Mesendoderm (in vitro differentiated cells): ENCODE measurements around the gene PSMC3IP.

Source experiments
- DNase-seq: peaks from one replicate; pipeline ENCODE4 v3.0.0; 2013
- H2AK5ac ChIP-seq: 2 replicates; pipeline ENCODE4 v1.6.1; 2013; ENCODE audit warnings: low read length, inconsistent platforms
- H2BK120ac ChIP-seq: 2 replicates; pipeline ENCODE4 v1.6.1; 2013; ENCODE audit warnings: low read depth, mild to moderate bottlenecking, low read length, moderate library complexity, mixed read lengths
- H2BK15ac ChIP-seq: replicated peaks from 2 replicates; pipeline ENCODE4 v1.6.1; 2013; ENCODE audit warnings: low read depth, mild to moderate bottlenecking, moderate library complexity
- H2BK5ac ChIP-seq: 2 replicates; pipeline ENCODE4 v1.6.1; 2013; ENCODE audit warnings: low read length, inconsistent platforms
- H3K18ac ChIP-seq: 2 replicates; pipeline ENCODE4 v1.6.1; 2013; ENCODE audit warnings: mild to moderate bottlenecking, low read length, mixed read lengths
- H3K23ac ChIP-seq: one replicate; pipeline ENCODE4 v1.6.1; 2013; ENCODE audit warnings: low read length
- H3K27ac ChIP-seq: 2 replicates; pipeline ENCODE4 v1.5.1; 2013; ENCODE audit warnings: low read depth, mild to moderate bottlenecking, inconsistent platforms, low read length, moderate library complexity
- H3K27me3 ChIP-seq: 2 replicates; pipeline ENCODE4 v1.6.1; 2013; ENCODE audit warnings: low read length, control low read depth, mild to moderate bottlenecking, inconsistent platforms; ENCODE audit not compliant: insufficient read depth, poor library complexity
- H3K36me3 ChIP-seq: 2 replicates; pipeline ENCODE4 v1.6.1; 2013; ENCODE audit warnings: low read length, inconsistent platforms; ENCODE audit not compliant: control insufficient read depth, insufficient read depth
- H3K4ac ChIP-seq: one replicate; pipeline ENCODE4 v1.6.1; 2013; ENCODE audit warnings: low read depth, mild to moderate bottlenecking, low read length, moderate library complexity
- H3K4me1 ChIP-seq: 2 replicates; pipeline ENCODE4 v1.6.1; 2013; ENCODE audit warnings: low read depth, low read length, inconsistent platforms; ENCODE audit not compliant: control insufficient read depth
- H3K4me2 ChIP-seq: 2 replicates; pipeline ENCODE4 v1.6.1; 2013; ENCODE audit warnings: low read length
- H3K4me3 ChIP-seq: 2 replicates; pipeline ENCODE4 v1.5.1; 2013; ENCODE audit warnings: mild to moderate bottlenecking, low read length
- H3K56ac ChIP-seq: one replicate; pipeline ENCODE4 v1.6.1; 2013; ENCODE audit warnings: low read length
- H3K79me1 ChIP-seq: 2 replicates; pipeline ENCODE4 v1.6.1; 2013; ENCODE audit warnings: low read length, inconsistent platforms
- H3K79me2 ChIP-seq: 2 replicates; pipeline ENCODE4 v1.6.1; 2013; ENCODE audit warnings: mild to moderate bottlenecking, low read length; ENCODE audit not compliant: control insufficient read depth, insufficient read depth
- H3K9ac ChIP-seq: 2 replicates; pipeline ENCODE4 v1.6.1; 2013; ENCODE audit warnings: low read length, inconsistent platforms
- H4K5ac ChIP-seq: one replicate; pipeline ENCODE4 v1.6.1; 2013; ENCODE audit warnings: low read length
- H4K8ac ChIP-seq: one replicate; pipeline ENCODE4 v1.6.1; 2013; ENCODE audit warnings: low read depth, mild to moderate bottlenecking, control low read depth, low read length, moderate library complexity
- WGBS: extraction: QIAGEN DNeasy Blood & Tissue Kit; methylation state at CpG from one replicate; pipeline ENCODE4 v1.1.7; 2013; ENCODE audit warnings: low lambda C conversion rate, missing lambda C conversion rate; ENCODE audit not compliant: insufficient coverage; ENCODE audit errors: extremely low coverage; 5-methylcytosine and 5-hydroxymethylcytosine counted together

The PSMC3IP gene

DNA sequence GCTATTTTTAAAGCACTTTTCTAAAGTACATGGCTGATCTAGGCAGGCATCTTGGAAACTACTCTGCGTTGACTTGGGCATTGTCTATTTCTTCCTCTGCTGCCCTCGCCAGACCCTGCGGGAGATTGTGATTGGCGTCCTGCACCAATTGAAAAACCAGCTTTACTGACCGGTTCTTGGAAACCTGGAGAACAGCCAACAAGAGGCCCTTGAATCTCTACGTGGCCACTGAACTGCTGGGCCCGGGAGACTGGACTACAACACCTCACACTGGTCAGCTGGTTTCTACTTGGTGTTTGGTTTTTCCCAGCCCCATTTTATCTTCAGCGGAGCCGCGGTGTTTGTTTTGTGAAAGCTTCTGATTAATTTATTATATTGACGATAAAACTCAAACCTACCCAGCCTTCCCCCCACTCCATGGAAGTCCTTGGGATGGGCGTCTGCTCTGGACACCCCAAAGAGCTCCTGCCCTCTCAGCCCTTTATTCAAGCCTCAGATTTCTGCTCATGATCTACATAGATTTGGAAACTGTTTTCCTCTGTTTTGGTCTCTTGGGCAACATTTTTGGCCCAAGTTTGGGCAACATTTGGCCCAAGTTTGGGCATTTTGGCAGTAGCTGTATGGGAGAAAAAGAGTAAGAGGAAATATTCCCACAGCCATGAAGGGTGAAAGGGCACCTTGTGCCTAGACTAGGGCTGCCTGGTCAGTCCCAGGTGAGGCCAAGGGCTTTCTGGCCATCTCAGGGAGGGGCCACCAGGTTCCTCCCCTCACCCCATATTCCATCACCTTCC is 5.9 kb downstream of the PSMC3IP start:
- Histone ChIP-seq H3K18ac (no peak overlapping the region), H3K9ac (no peak overlapping the region), H2BK5ac (no peak overlapping the region), H4K5ac (no peak overlapping the region), H2BK120ac (no peak overlapping the region), H3K4me1 (no peaks in the 10 kb centered on the region), H3K79me2 (peaks cover 16% of the 10 kb centered on the region), H2BK15ac (no peak overlapping the region), H4K8ac (no peak overlapping the region), H3K4me3 (no peak overlapping the region), H3K23ac (no peak overlapping the region), H2AK5ac (no peak overlapping the region), H3K27ac (no peak overlapping the region), H3K27me3 (no peaks in the 10 kb centered on the region), H3K4me2 (no peak overlapping the region), H3K36me3 (peaks cover 30% of the 10 kb centered on the region), H3K4ac (no peak overlapping the region), H3K79me1 (peaks cover 14% of the 10 kb centered on the region), H3K56ac (no peak overlapping the region)
- WGBS, result no CpG with 5 or more reads among the region's 12 CpGs
- DNase-seq, result no peak

DNA sequence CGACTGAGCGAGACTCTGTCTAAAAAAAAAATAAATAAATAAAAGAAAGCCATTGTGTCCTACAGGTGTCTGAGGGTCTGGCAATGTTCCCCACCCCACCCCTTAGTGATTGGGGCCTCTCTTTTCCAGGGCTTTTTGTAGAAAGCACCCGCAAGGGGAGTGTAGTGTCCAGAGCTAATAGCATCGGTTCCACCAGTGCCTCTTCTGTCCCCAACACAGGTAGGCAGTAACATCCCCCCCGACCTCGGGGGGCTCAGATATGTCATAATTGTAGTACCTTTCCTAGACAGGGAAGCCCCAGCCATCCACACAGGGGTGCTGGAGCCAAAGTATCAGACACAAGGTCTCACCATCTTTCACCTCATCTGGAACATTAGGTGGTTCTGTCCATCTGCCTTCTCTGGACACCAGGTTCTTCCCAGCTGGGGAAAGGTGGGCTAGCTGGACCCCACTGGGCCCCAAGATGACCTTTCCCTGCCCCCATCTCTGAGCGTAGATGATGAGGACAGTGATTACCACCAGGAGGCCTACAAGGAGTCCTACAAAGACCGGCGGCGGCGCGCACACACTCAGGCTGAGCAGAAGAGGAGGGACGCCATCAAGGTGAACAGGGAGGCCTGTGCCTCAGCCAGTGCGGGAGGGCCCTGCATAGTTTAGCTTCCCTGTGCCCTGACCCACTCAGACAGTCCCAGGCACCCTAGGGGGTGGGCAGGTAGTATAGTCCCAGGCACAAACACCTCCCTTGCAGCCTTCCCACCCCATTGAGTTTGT is 9.0 kb downstream of the PSMC3IP start:
- H3K9ac ChIP-seq, result no peak overlapping the region
- H2BK15ac ChIP-seq, result no peak overlapping the region
- H3K18ac ChIP-seq, result no peak overlapping the region
- H2BK5ac ChIP-seq, result no peak overlapping the region
- no peak overlapping the region for H2BK120ac ChIP-seq
- peaks cover 17% of the 10 kb centered on the region for H3K79me1 ChIP-seq
- H3K79me2 ChIP-seq, result peaks cover 12% of the 10 kb centered on the region
- no peak overlapping the region for H4K5ac ChIP-seq
- H2AK5ac ChIP-seq, result no peak overlapping the region
- no peak overlapping the region for H3K4me2 ChIP-seq
- WGBS, result no CpG with 5 or more reads among the region's 14 CpGs
- no peak overlapping the region for H4K8ac ChIP-seq
- no peak overlapping the region for H3K4ac ChIP-seq
- peak overlapping the region; percentile 38 for H3K56ac ChIP-seq
- DNase-seq, result no peak
- H3K27me3 ChIP-seq, result no peaks in the 10 kb centered on the region
- no peak overlapping the region for H3K27ac ChIP-seq
- no peak overlapping the region for H3K23ac ChIP-seq
- no peak overlapping the region for H3K4me3 ChIP-seq
- H3K36me3 ChIP-seq, result peaks cover 30% of the 10 kb centered on the region
- no peaks in the 10 kb centered on the region for H3K4me1 ChIP-seq

DNA sequence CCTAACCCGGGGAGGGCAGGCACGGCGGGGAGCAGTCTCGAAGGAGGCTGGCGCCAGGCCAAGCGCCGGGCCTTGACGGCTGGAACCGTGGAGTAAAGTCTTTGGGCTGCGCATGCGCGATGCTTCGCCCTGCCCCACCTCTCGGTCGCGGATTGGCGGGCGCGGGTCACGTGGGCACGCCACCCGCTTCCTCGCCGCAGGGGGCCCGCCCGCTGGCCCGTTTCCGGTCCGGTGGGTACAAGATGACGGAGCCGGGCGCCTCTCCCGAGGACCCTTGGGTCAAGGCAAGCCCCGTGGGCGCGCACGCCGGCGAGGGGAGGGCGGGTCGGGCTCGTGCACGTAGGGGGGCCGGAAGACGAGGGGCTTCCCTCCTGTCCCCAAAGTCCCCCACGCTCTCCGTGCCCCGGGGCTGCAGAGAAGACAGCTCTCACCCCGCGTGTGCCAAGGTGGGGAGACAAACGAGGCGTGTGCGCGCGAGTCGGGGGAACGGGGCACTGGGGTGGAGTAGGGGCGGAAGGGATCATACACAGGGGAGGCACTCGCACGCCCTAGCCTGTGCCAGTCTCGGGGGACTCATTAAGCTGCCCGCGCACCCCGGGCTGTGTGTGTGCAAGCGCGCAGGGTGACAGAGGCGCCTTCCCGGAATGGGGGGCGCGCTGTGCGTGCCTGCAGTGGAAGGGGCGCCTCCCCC is 10.5 kb downstream of the PSMC3IP start, which contains the start of gene MLX:
MLX (plus strand) TSS at position 218 of the 691 bp plus-strand sequence; CDS start at position 243, 25 bp downstream.
- Histone ChIP-seq H3K4ac (peak within 1 kb of the TSS; percentile 86), H3K18ac (peak within 1 kb of the TSS; percentile 78), H3K4me3 (peak within 1 kb of the TSS; percentile 92), H3K56ac (peak within 1 kb of the TSS; percentile 97), H3K36me3 (peaks cover 19% of the 10 kb centered on the region), H3K79me2 (peaks cover 25% of the 10 kb centered on the region), H4K5ac (no peak within 1 kb of the TSS), H2AK5ac (peak within 1 kb of the TSS; percentile 84), H4K8ac (peak within 1 kb of the TSS; percentile 82), H2BK120ac (no peak within 1 kb of the TSS), H3K23ac (peak within 1 kb of the TSS; percentile 97), H3K4me1 (peaks cover 8% of the 10 kb centered on the region), H2BK5ac (peak within 1 kb of the TSS; percentile 59), H3K27ac (peak within 1 kb of the TSS; percentile 76), H3K4me2 (peak within 1 kb of the TSS; percentile 92), H3K27me3 (no peaks in the 10 kb centered on the region), H3K79me1 (peaks cover 25% of the 10 kb centered on the region), H3K9ac (peak within 1 kb of the TSS; percentile 99), H2BK15ac (no peak within 1 kb of the TSS)
- WGBS, result no CpG with 5 or more reads among the region's 72 CpGs
- DNase-seq, result peak; percentile 94

DNA sequence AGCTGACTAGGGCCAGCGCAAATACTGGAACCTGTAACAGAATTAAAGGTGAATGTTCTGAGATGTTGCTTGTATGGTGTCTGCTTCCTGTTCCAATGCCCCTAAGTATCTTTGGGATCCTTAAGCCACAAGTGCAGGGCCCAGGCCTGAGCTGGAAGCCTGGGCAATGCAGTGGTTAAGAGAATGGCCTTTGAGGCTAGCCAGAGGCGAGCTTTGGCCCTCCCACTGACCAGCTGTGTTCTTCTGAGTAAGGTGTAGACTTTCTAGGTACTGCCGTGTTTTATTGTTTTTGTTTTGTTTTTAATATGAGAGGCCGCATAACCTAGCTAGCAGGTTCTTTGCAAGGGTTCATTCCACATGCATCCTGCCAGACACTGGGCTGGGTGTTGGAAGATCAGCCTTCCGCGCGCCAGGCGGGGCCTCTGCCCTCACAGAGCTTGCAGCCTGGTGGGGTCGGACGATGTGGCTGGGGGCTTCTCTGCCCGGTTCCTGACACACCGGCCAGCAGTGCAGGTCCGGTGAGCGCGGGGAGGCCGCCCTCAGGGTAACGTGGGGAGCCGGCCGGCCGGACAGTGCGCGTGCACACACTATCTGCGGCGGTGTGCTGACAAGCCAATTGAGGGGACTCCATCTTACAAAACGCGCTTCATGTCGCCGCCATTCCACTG is 11.2 kb downstream of the PSMC3IP start:
- H3K27ac ChIP-seq, result peak overlapping the region; percentile 76
- H3K79me1 ChIP-seq, result peaks cover 25% of the 10 kb centered on the region
- H2BK120ac ChIP-seq, result no peak overlapping the region
- H3K36me3 ChIP-seq, result peaks cover 15% of the 10 kb centered on the region
- no peak overlapping the region for H3K18ac ChIP-seq
- no CpG with 5 or more reads among the region's 28 CpGs for WGBS
- peak overlapping the region; percentile 88 for H3K56ac ChIP-seq
- H3K4me2 ChIP-seq, result peak overlapping the region; percentile 21
- H2BK15ac ChIP-seq, result no peak overlapping the region
- H4K5ac ChIP-seq, result no peak overlapping the region
- no peak overlapping the region for H2AK5ac ChIP-seq
- peaks cover 25% of the 10 kb centered on the region for H3K79me2 ChIP-seq
- H2BK5ac ChIP-seq, result peak overlapping the region; percentile 6
- H3K4me1 ChIP-seq, result peaks cover 8% of the 10 kb centered on the region
- peak overlapping the region; percentile 44 for H3K4ac ChIP-seq
- H3K4me3 ChIP-seq, result no peak overlapping the region
- no peak for DNase-seq
- no peaks in the 10 kb centered on the region for H3K27me3 ChIP-seq
- peak overlapping the region; percentile 82 for H4K8ac ChIP-seq
- H3K9ac ChIP-seq, result peak overlapping the region; percentile 69
- peak overlapping the region; percentile 15 for H3K23ac ChIP-seq

DNA sequence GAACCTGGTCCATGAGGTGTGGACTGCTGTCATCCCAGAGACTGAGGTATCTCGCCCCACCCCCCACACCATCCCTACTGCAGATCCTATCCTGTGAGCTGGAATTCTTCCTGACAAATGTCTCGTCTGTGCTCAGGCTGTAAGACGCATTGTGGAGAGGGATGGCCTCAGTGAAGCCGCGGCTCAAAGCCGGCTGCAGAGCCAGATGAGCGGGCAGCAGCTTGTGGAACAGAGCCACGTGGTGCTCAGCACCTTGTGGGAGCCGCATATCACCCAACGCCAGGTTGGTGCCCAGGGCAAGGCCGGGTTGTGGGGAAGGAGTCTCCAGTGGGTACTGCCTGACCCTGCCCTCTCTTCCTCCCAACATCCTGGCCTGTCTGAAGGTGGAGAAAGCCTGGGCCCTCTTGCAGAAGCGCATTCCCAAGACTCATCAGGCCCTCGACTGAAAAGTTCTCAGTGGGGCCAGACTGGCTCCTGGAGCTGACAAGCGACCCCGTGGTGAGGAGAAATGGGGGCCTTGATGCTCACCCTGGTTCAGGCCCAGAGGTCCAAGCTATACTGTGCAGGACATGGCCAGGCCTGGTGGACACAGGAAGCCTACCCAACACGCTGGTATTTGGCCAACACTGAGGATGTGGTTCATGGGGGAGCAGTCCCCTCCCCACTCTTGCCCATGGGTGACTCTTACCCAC is 11.9 kb downstream of the PSMC3IP start:
- H2BK120ac ChIP-seq, result no peak overlapping the region
- no peak for DNase-seq
- no peaks in the 10 kb centered on the region for H3K27me3 ChIP-seq
- peaks cover 14% of the 10 kb centered on the region for H3K36me3 ChIP-seq
- H3K56ac ChIP-seq, result peak overlapping the region; percentile 25
- WGBS, result no CpG with 5 or more reads among the region's 16 CpGs
- no peak overlapping the region for H2BK15ac ChIP-seq
- H3K4me3 ChIP-seq, result no peak overlapping the region
- H3K9ac ChIP-seq, result no peak overlapping the region
- H3K4me1 ChIP-seq, result peaks cover 8% of the 10 kb centered on the region
- no peak overlapping the region for H3K27ac ChIP-seq
- H2AK5ac ChIP-seq, result no peak overlapping the region
- peaks cover 25% of the 10 kb centered on the region for H3K79me2 ChIP-seq
- H4K5ac ChIP-seq, result no peak overlapping the region
- no peak overlapping the region for H4K8ac ChIP-seq
- H3K79me1 ChIP-seq, result peaks cover 25% of the 10 kb centered on the region
- H3K23ac ChIP-seq, result no peak overlapping the region
- H3K4me2 ChIP-seq, result no peak overlapping the region
- no peak overlapping the region for H3K18ac ChIP-seq
- no peak overlapping the region for H2BK5ac ChIP-seq
- no peak overlapping the region for H3K4ac ChIP-seq
